ENCODE results near the gene C11orf68. TPM values are rescaled to one million over a fixed set of nuclear protein-coding genes. Genes with fewer than 3 reads are reported as not detected.

The C11orf68 gene
- total RNA-seq, 1 experiment from 2014 or later: 20.1 TPM

DNA sequence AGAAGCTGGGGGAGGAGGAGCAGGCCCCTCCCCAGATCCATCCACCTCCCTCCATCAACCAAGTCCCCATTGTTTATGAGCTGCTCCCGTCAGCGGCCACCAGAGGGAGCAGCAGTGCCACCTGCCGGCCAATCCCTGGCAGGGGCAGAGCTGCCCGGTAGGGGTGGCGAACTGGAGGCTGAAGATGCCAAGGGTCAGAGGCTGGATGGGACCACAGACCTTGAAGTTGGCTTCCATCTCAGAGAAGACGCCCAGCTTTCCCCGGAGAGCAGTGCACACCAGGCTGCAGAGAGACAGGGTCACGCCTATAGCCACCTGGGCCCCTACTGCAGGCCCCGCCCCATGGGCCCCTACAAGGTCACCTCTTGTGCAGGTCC, 34.2 kb downstream of the C11orf68 start:
- BruUV-seq (replicated peaks): no TSS peak
- ChIA-PET POLR2A (interaction anchor here (0.5 kb wide), 1 partner anchor 40 kb away, joined by 9 read pairs; no protein-coding TSS in a partner anchor), CTCF (interaction anchor here (0.6 to 7.8 kb wide), 36 partner anchors 11 to 428 kb away, joined by 3 to 241 read pairs (median 4); partner anchors contain the start of genes AP5B1, BANF1, CFL1 and EIF1AD)
- no peak overlapping the region for H3K4me3 ChIP-seq (ENCODE audit: low read depth, low read length)
- H3K4me3 Mint-ChIP-seq (ENCODE audit: unreplicated experiment): no peak overlapping the region
- TF ChIP-seq CTCF (IDR thresholded peaks at IDR 0.05; ENCODE audit: insufficient read depth in 1 of 2, low read depth in 1 of 2, low read length in 1 of 2, severe bottlenecking in 1 of 2, unreplicated experiment in 1 of 2): peak; percentile 98 to 100
- peaks cover 22% of the 10 kb centered on the region for H3K4me1 Mint-ChIP-seq (ENCODE audit: low read depth, unreplicated experiment)
- no peak overlapping the region for H3K27ac Mint-ChIP-seq (ENCODE audit: unreplicated experiment)
- H3K36me3 Mint-ChIP-seq (ENCODE audit: insufficient read depth, unreplicated experiment): peaks cover 45% of the 10 kb centered on the region
- H3K27me3 ChIP-seq (replicated peaks; ENCODE audit: control insufficient read depth, insufficient read depth, low read length): no peaks in the 10 kb centered on the region
- H3K27me3 Mint-ChIP-seq (ENCODE audit: insufficient read depth, unreplicated experiment): no peaks in the 10 kb centered on the region
- H3K9me3 ChIP-seq: no peaks in the 10 kb centered on the region
- H3K36me3 ChIP-seq (ENCODE audit: control insufficient read depth, insufficient read depth, low read length): peaks cover 4% of the 10 kb centered on the region
- intact Hi-C loops (cut with micrococcal nuclease; ENCODE audit: unreplicated experiment): loop anchor here (1.0 kb wide), 2 partner anchors 27 to 105 kb away; no protein-coding TSS in a partner anchor
- no peaks in the 10 kb centered on the region for H3K9me3 Mint-ChIP-seq (ENCODE audit: unreplicated experiment)
- H3K4me1 ChIP-seq: peaks cover 20% of the 10 kb centered on the region
- peak; percentile 77 to 90 for DNase-seq

GRCh38 chr11:65883786-65884715, 34.8 kb downstream of the C11orf68 start:
- no peak for DNase-seq
- Mint-ChIP-seq H3K9me3 (ENCODE audit: unreplicated experiment) (no peaks in the 10 kb centered on the region), H3K27ac (ENCODE audit: unreplicated experiment) (no peak overlapping the region), H3K4me1 (ENCODE audit: low read depth, unreplicated experiment) (peaks cover 15% of the 10 kb centered on the region), H3K4me3 (ENCODE audit: unreplicated experiment) (no peak overlapping the region), H3K27me3 (ENCODE audit: insufficient read depth, unreplicated experiment) (no peaks in the 10 kb centered on the region), H3K36me3 (ENCODE audit: insufficient read depth, unreplicated experiment) (peaks cover 52% of the 10 kb centered on the region)
- BruUV-seq (replicated peaks): no TSS peak
- TF ChIP-seq CTCF (IDR thresholded peaks at IDR 0.05; ENCODE audit: insufficient read depth in 1 of 2, low read depth in 1 of 2, low read length in 1 of 2, severe bottlenecking in 1 of 2, unreplicated experiment in 1 of 2): no peak
- Histone ChIP-seq H3K4me1 (peaks cover 14% of the 10 kb centered on the region), H3K27me3 (replicated peaks; ENCODE audit: control insufficient read depth, insufficient read depth, low read length) (no peaks in the 10 kb centered on the region), H3K4me3 (ENCODE audit: low read depth, low read length) (no peak overlapping the region), H3K9me3 (no peaks in the 10 kb centered on the region), H3K36me3 (ENCODE audit: control insufficient read depth, insufficient read depth, low read length) (peaks cover 4% of the 10 kb centered on the region)
- ChIA-PET POLR2A (interaction anchor here (0.5 kb wide), 1 partner anchor 40 kb away, joined by 9 read pairs; no protein-coding TSS in a partner anchor), CTCF (interaction anchor here (0.6 to 7.8 kb wide), 32 partner anchors 10 to 277 kb away, joined by 3 to 241 read pairs (median 4); partner anchors contain the start of genes AP5B1, BANF1, CFL1 and EIF1AD)
- intact Hi-C loops (cut with micrococcal nuclease; ENCODE audit: unreplicated experiment): loop anchor here (1.0 kb wide), 2 partner anchors 27 to 105 kb away; no protein-coding TSS in a partner anchor

GRCh38 chr11:65883058-65883761, 35.7 kb downstream of the C11orf68 start:
- Mint-ChIP-seq H3K9me3 (ENCODE audit: unreplicated experiment) (no peaks in the 10 kb centered on the region), H3K27ac (ENCODE audit: unreplicated experiment) (no peak overlapping the region), H3K27me3 (ENCODE audit: insufficient read depth, unreplicated experiment) (no peaks in the 10 kb centered on the region), H3K4me3 (ENCODE audit: unreplicated experiment) (no peak overlapping the region), H3K4me1 (ENCODE audit: low read depth, unreplicated experiment) (peaks cover 12% of the 10 kb centered on the region), H3K36me3 (ENCODE audit: insufficient read depth, unreplicated experiment) (peaks cover 55% of the 10 kb centered on the region)
- H3K9me3 ChIP-seq: no peaks in the 10 kb centered on the region
- TF ChIP-seq CTCF (IDR thresholded peaks at IDR 0.05; ENCODE audit: insufficient read depth in 1 of 2, low read depth in 1 of 2, low read length in 1 of 2, severe bottlenecking in 1 of 2, unreplicated experiment in 1 of 2): no peak
- peaks cover 13% of the 10 kb centered on the region for H3K4me1 ChIP-seq
- no peak overlapping the region for H3K4me3 ChIP-seq (ENCODE audit: low read depth, low read length)
- intact Hi-C loops (cut with micrococcal nuclease; ENCODE audit: unreplicated experiment): no loop called here
- ChIA-PET POLR2A (no interaction called here), CTCF (interaction anchor here (1.6 kb wide), 1 partner anchor 40 kb away, joined by 5 read pairs; no protein-coding TSS in a partner anchor)
- no peaks in the 10 kb centered on the region for H3K27me3 ChIP-seq (replicated peaks; ENCODE audit: control insufficient read depth, insufficient read depth, low read length)
- BruUV-seq (replicated peaks): no TSS peak
- DNase-seq: no peak
- H3K36me3 ChIP-seq (ENCODE audit: control insufficient read depth, insufficient read depth, low read length): peaks cover 4% of the 10 kb centered on the region
